HG03025 (cell line): ENCODE data around the gene HPRT1.

Source experiments
- ATAC-seq: cut with Tn5 transposase; IDR thresholded peaks from one replicate; pipeline ENCODE4 v1.9.1; 2021; ENCODE audit warnings: mild to moderate bottlenecking, moderate library complexity; ENCODE audit not compliant: unreplicated experiment, low FRiP score

Gene HPRT1

GRCh38 chrX:134538316-134538715 is 78.4 kb downstream of the HPRT1 start:
- no peak for ATAC-seq

- no peak for ATAC-seq
Measured at GRCh38 chrX:134541906-134542305, 81.9 kb downstream of the HPRT1 start.

- ATAC-seq: no peak
Measured at GRCh38 chrX:134542485-134542884, 82.5 kb downstream of the HPRT1 start.

- ATAC-seq: no peak
Measured at GRCh38 chrX:134543288-134543687, 83.3 kb downstream of the HPRT1 start.

- no peak for ATAC-seq
Measured at GRCh38 chrX:134544135-134544512, 84.2 kb downstream of the HPRT1 start.

GRCh38 chrX:134544513-134545151 is 84.7 kb downstream of the HPRT1 start:
- ATAC-seq: no peak

- ATAC-seq: no peak
Measured at GRCh38 chrX:134545510-134545909, 85.5 kb downstream of the HPRT1 start.

GRCh38 chrX:134546187-134546586 is 86.2 kb downstream of the HPRT1 start:
- ATAC-seq: no peak

- no peak for ATAC-seq
Measured at GRCh38 chrX:134547047-134547679, 87.2 kb downstream of the HPRT1 start.

- ATAC-seq: no peak
Measured at GRCh38 chrX:134548257-134549201, 88.6 kb downstream of the HPRT1 start.
